Adrenal gland (tissue), 5 donors: ENCODE data around the gene CELF3.

Experiments
- POLR2A ChIP-seq, 2 donors: fragments of 450-650 bp; IDR thresholded peaks; one replicate each; pipeline ENCODE4 v1.6.1; 2017; ENCODE audit warnings: antibody characterized with exemption in 2 of 2, mild to moderate bottlenecking in 2 of 2, moderate library complexity in 1 of 2
- TF ChIP-seq, protein P1 (sequence below), 6 experiments: fragments of 450-650 bp in 4 of 6; fragments of 200-600 bp in 2 of 6; sonication (generic) in 1 of 6; IDR thresholded peaks; 1 replicate in 5 of 6; 2 replicates in 1 of 6; pipeline versions ENCODE4 v1.5.1 to v1.8.0; 2016 to 2021; ENCODE audit warnings: antibody characterized with exemption in 6 of 6, mild to moderate bottlenecking in 2 of 6, moderate library complexity in 1 of 6
- donor health status: DM: no; HTN: no; CAD: no.

GRCh38 chr1:151653397-151653796, 63.2 kb downstream of the CELF3 start:
- no peak for TF ChIP-seq POLR2A (IDR thresholded peaks at IDR 0.05)
- TF ChIP-seq, protein P1, sequence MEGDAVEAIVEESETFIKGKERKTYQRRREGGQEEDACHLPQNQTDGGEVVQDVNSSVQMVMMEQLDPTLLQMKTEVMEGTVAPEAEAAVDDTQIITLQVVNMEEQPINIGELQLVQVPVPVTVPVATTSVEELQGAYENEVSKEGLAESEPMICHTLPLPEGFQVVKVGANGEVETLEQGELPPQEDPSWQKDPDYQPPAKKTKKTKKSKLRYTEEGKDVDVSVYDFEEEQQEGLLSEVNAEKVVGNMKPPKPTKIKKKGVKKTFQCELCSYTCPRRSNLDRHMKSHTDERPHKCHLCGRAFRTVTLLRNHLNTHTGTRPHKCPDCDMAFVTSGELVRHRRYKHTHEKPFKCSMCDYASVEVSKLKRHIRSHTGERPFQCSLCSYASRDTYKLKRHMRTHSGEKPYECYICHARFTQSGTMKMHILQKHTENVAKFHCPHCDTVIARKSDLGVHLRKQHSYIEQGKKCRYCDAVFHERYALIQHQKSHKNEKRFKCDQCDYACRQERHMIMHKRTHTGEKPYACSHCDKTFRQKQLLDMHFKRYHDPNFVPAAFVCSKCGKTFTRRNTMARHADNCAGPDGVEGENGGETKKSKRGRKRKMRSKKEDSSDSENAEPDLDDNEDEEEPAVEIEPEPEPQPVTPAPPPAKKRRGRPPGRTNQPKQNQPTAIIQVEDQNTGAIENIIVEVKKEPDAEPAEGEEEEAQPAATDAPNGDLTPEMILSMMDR (IDR thresholded peaks at IDR 0.05), result no peak
